ENCODE measurements around the gene ZC3H12C.

DNA sequence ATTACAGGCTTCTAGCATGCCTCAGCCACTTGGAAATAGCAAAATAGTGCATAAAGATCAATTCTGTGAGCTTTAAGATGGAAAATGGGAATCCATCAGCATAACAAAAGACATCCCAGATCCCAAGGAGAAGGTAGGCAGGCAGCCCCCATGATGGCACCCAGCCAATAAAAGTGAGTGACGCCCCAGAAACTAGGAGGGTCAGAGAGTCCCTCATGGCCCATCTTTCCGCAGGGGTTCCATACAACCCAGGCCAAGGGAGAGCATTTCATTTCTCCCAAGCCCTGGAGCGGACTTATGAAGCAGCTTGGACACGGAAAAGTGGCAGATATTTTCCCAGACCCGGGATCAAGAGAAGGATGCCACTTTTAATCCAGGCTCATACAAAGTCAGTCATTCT is 93.3 kb downstream of the ZC3H12C start:
- TF ChIP-seq ZFP1 (CRISPR knock-in tag; IDR thresholded peaks at IDR 0.05) = no peak
- TF ChIP-seq ZNF768 (CRISPR knock-in tag; IDR thresholded peaks at IDR 0.05) = no peak
- TF ChIP-seq, protein P1, sequence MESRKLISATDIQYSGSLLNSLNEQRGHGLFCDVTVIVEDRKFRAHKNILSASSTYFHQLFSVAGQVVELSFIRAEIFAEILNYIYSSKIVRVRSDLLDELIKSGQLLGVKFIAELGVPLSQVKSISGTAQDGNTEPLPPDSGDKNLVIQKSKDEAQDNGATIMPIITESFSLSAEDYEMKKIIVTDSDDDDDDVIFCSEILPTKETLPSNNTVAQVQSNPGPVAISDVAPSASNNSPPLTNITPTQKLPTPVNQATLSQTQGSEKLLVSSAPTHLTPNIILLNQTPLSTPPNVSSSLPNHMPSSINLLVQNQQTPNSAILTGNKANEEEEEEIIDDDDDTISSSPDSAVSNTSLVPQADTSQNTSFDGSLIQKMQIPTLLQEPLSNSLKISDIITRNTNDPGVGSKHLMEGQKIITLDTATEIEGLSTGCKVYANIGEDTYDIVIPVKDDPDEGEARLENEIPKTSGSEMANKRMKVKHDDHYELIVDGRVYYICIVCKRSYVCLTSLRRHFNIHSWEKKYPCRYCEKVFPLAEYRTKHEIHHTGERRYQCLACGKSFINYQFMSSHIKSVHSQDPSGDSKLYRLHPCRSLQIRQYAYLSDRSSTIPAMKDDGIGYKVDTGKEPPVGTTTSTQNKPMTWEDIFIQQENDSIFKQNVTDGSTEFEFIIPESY (CRISPR knock-in tag; IDR thresholded peaks at IDR 0.05) = no peak
- TF ChIP-seq EP300 (IDR thresholded peaks at IDR 0.05; ENCODE audit: low read depth in 2 of 2, low read length in 2 of 2) = no peak
- TF ChIP-seq EP300 (CRISPR knock-in tag; IDR thresholded peaks at IDR 0.05; ENCODE audit: borderline replicate concordance) = no peak
- TF ChIP-seq, protein P2, sequence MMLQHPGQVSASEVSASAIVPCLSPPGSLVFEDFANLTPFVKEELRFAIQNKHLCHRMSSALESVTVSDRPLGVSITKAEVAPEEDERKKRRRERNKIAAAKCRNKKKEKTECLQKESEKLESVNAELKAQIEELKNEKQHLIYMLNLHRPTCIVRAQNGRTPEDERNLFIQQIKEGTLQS (CRISPR knock-in tag; IDR thresholded peaks at IDR 0.05) = no peak
- TF ChIP-seq, protein P3, sequence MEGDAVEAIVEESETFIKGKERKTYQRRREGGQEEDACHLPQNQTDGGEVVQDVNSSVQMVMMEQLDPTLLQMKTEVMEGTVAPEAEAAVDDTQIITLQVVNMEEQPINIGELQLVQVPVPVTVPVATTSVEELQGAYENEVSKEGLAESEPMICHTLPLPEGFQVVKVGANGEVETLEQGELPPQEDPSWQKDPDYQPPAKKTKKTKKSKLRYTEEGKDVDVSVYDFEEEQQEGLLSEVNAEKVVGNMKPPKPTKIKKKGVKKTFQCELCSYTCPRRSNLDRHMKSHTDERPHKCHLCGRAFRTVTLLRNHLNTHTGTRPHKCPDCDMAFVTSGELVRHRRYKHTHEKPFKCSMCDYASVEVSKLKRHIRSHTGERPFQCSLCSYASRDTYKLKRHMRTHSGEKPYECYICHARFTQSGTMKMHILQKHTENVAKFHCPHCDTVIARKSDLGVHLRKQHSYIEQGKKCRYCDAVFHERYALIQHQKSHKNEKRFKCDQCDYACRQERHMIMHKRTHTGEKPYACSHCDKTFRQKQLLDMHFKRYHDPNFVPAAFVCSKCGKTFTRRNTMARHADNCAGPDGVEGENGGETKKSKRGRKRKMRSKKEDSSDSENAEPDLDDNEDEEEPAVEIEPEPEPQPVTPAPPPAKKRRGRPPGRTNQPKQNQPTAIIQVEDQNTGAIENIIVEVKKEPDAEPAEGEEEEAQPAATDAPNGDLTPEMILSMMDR (CRISPR knock-in tag; IDR thresholded peaks at IDR 0.05) = no peak
- TF ChIP-seq, protein P4, sequence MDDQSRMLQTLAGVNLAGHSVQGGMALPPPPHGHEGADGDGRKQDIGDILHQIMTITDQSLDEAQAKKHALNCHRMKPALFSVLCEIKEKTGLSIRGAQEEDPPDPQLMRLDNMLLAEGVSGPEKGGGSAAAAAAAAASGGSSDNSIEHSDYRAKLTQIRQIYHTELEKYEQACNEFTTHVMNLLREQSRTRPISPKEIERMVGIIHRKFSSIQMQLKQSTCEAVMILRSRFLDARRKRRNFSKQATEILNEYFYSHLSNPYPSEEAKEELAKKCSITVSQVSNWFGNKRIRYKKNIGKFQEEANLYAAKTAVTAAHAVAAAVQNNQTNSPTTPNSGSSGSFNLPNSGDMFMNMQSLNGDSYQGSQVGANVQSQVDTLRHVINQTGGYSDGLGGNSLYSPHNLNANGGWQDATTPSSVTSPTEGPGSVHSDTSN (CRISPR knock-in tag; IDR thresholded peaks at IDR 0.05; ENCODE audit: borderline replicate concordance) = no peak
- no peak for TF ChIP-seq ZNF263 (CRISPR knock-in tag; IDR thresholded peaks at IDR 0.05)
- TF ChIP-seq RORA (CRISPR knock-in tag; IDR thresholded peaks at IDR 0.05) = no peak
- TF ChIP-seq IRF2 (CRISPR knock-in tag; IDR thresholded peaks at IDR 0.05) = no peak
- no peak for TF ChIP-seq EEA1 (CRISPR knock-in tag; IDR thresholded peaks at IDR 0.05; ENCODE audit: borderline replicate concordance)
- no peak for TF ChIP-seq NFRKB (IDR thresholded peaks at IDR 0.05)
- TF ChIP-seq THAP11 (CRISPR knock-in tag; IDR thresholded peaks at IDR 0.05) = no peak
- no peak for TF ChIP-seq HOXA3 (CRISPR knock-in tag; IDR thresholded peaks at IDR 0.05)
